ENCODE measurements around the gene CA10. TPM values are rescaled to one million over a fixed set of nuclear protein-coding genes. Genes with fewer than 3 reads are reported as not detected.

Gene CA10
- total RNA-seq, 1 experiment from 2014 or later: 0.46 TPM

DNA sequence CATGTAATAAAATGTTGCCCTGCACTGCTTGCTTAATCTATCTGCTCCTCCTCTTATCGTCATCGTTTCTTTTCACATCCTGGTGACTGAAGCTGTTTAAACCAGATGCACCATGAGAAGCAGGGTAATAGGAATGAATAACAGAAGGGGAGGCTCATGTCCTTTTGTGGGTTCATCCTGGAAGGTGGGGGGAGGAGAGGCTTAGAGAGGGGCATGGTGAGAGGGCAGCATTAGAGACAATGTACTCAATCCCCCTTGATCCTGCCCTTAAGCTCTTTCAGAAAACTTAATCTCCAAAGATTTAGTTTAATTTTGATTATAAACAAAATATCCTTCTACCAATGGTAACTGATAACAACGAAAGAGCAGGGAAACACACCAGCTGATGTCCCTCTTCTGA is 248.5 kb downstream of the CA10 start:
- no peak overlapping the region for H3K27ac Mint-ChIP-seq
- H3K9me3 Mint-ChIP-seq: no peaks in the 10 kb centered on the region
- no CpG with 5 or more reads among the region's 3 CpGs for WGBS (ENCODE audit: extremely low coverage, insufficient read length, low lambda C conversion rate)
- DNase-seq: no peak
- H2AK5ac ChIP-seq (ENCODE audit: insufficient read length, low read length): no peak overlapping the region
- no peak overlapping the region for H2BK5ac ChIP-seq (ENCODE audit: insufficient read length, low read length)
- H3K4me1 Mint-ChIP-seq: peaks cover 30 to 41% of the 10 kb centered on the region in 2 experiments
- H3K27me3 ChIP-seq (ENCODE audit: insufficient read depth, low read length): no peaks in the 10 kb centered on the region
- H3K23me2 ChIP-seq (ENCODE audit: insufficient read length, low read depth, low read length, poor library complexity, severe bottlenecking): no peaks in the 10 kb centered on the region
- H4K5ac ChIP-seq (ENCODE audit: insufficient read length, low read depth, low read length): no peak overlapping the region
- H3K4me2 ChIP-seq (ENCODE audit: insufficient read depth, insufficient read length, low read length): no peak overlapping the region
- no peaks in the 10 kb centered on the region for H3K9me3 ChIP-seq (ENCODE audit: control insufficient read depth, low read depth, low read length)
- no peaks in the 10 kb centered on the region for H3K79me2 ChIP-seq (ENCODE audit: insufficient read depth, low read length)
- H3K14ac ChIP-seq (ENCODE audit: insufficient read depth, low read length): no peak overlapping the region
- peaks cover 4% of the 10 kb centered on the region; the same call in 1 of the 2 replicates for H3K4me1 ChIP-seq (ENCODE audit: insufficient read depth, low read length)
- H3K36me3 Mint-ChIP-seq (ENCODE audit: insufficient read depth in 1 of 3, low read depth in 3 of 3): no peaks in the 10 kb centered on the region; a peak in 1 of 7 replicates
- H3K4me3 Mint-ChIP-seq: no peak overlapping the region
- no peak overlapping the region for H4K91ac ChIP-seq (ENCODE audit: insufficient read length, low read depth, low read length)
- H3K56ac ChIP-seq (ENCODE audit: insufficient read length, low read depth, low read length): no peak overlapping the region
- H2AFZ ChIP-seq (ENCODE audit: low read length): no peak overlapping the region
- H3T11ph ChIP-seq (ENCODE audit: low read length): no peak overlapping the region
- H3K4ac ChIP-seq (ENCODE audit: low read depth, low read length): no peak overlapping the region
- no peaks in the 10 kb centered on the region for H3K27me3 Mint-ChIP-seq (ENCODE audit: low read depth)
- H3K18ac ChIP-seq (ENCODE audit: insufficient read length, low read depth, low read length): no peak overlapping the region
- H2BK120ac ChIP-seq (ENCODE audit: low read depth, low read length, poor library complexity, severe bottlenecking): no peak overlapping the region
- H2BK12ac ChIP-seq (ENCODE audit: insufficient read length, low read depth, low read length): no peak overlapping the region
- TF ChIP-seq, protein P1, sequence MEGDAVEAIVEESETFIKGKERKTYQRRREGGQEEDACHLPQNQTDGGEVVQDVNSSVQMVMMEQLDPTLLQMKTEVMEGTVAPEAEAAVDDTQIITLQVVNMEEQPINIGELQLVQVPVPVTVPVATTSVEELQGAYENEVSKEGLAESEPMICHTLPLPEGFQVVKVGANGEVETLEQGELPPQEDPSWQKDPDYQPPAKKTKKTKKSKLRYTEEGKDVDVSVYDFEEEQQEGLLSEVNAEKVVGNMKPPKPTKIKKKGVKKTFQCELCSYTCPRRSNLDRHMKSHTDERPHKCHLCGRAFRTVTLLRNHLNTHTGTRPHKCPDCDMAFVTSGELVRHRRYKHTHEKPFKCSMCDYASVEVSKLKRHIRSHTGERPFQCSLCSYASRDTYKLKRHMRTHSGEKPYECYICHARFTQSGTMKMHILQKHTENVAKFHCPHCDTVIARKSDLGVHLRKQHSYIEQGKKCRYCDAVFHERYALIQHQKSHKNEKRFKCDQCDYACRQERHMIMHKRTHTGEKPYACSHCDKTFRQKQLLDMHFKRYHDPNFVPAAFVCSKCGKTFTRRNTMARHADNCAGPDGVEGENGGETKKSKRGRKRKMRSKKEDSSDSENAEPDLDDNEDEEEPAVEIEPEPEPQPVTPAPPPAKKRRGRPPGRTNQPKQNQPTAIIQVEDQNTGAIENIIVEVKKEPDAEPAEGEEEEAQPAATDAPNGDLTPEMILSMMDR (conservative IDR thresholded peaks at IDR 0.05): no peak
- no peak overlapping the region for H3K9ac ChIP-seq (ENCODE audit: extremely low read depth, insufficient read length, low read length)
- H3K23ac ChIP-seq (ENCODE audit: insufficient read length, low read depth, low read length): no peak overlapping the region
- H4K20me1 ChIP-seq (ENCODE audit: control insufficient read depth, insufficient read depth, insufficient read length): no peaks in the 10 kb centered on the region
- no peak overlapping the region for H2BK20ac ChIP-seq (ENCODE audit: low read depth, low read length, poor library complexity, severe bottlenecking)
- H4K8ac ChIP-seq (replicated peaks; ENCODE audit: insufficient read length, low read depth, low read length): no peak overlapping the region
- H2BK15ac ChIP-seq (ENCODE audit: low read depth, low read length): no peak overlapping the region
- no peak overlapping the region for H3K27ac ChIP-seq (ENCODE audit: insufficient read length, low read depth, low read length)
- H3K79me1 ChIP-seq (ENCODE audit: insufficient read depth, low read depth, low read length, poor library complexity, severe bottlenecking): no peaks in the 10 kb centered on the region

All from H9 (cell line).